Sigmoid colon (tissue), 7 donors: Measurements from ENCODE around the gene CENPK. TPM values are rescaled to one million over a fixed set of nuclear protein-coding genes. Genes with fewer than 3 reads are reported as not detected.

Experiments used
- DNase-seq: peaks from one replicate; pipeline ENCODE4 v3.0.0-alpha.2; 2019
- H3K27ac ChIP-seq, 4 donors: fragments of 200-600 bp; sonication (generic); one replicate each; pipeline ENCODE4 v1.5.1; 2016 to 2019; ENCODE audit warnings: mild to moderate bottlenecking in 1 of 4
- H3K27me3 ChIP-seq, 3 donors: fragments of 200-600 bp; sonication (generic); one replicate each; pipeline ENCODE4 v1.5.1; 2019; ENCODE audit warnings: mild to moderate bottlenecking in 1 of 3
- H3K36me3 ChIP-seq, 4 donors: fragments of 200-600 bp; sonication (generic); one replicate each; pipeline ENCODE4 v1.5.1; 2016 to 2019
- H3K4me1 ChIP-seq, 4 donors: fragments of 200-600 bp; sonication (generic); one replicate each; pipeline ENCODE4 v1.5.1; 2017 to 2019
- H3K4me3 ChIP-seq, 4 donors: fragments of 200-600 bp; sonication (generic); one replicate each; pipeline ENCODE4 v1.5.1; 2017 to 2019; ENCODE audit warnings: mild to moderate bottlenecking in 2 of 4, moderate library complexity in 1 of 4
- H3K9me3 ChIP-seq, 4 donors: fragments of 200-600 bp in 3 of 4; sonication (generic) in 3 of 4; one replicate each; pipeline versions ENCODE4 v1.5.1 to v1.6.1; 2013 to 2019
- CTCF ChIP-seq, 4 experiments: fragments of 450-650 bp in 3 of 4; fragments of 200-600 bp in 1 of 4; IDR thresholded peaks; one replicate each; pipeline ENCODE4 v1.5.1; 2016 to 2019; ENCODE audit warnings: antibody characterized with exemption in 4 of 4, mild to moderate bottlenecking in 3 of 4, moderate library complexity in 2 of 4
- EP300 ChIP-seq, 4 donors: sonication (generic); formaldehyde crosslinking; IDR thresholded peaks; one replicate each; pipeline ENCODE4 v1.6.1; 2017; ENCODE audit warnings: antibody characterized with exemption in 4 of 4
- POLR2A ChIP-seq, 2 donors: fragments of 450-650 bp; IDR thresholded peaks; one replicate each; pipeline ENCODE4 v1.6.1; 2016; ENCODE audit warnings: antibody characterized with exemption in 2 of 2, mild to moderate bottlenecking in 2 of 2, moderate library complexity in 2 of 2
- POLR2AphosphoS5 ChIP-seq, 4 donors: sonication (generic); formaldehyde crosslinking; IDR thresholded peaks; one replicate each; pipeline ENCODE4 v1.6.1; 2017; ENCODE audit warnings: antibody characterized with exemption in 4 of 4
- WGBS, 2 donors: extraction: QIAGEN DNeasy Blood & Tissue Kit; methylation state at CpG; one replicate each; pipeline ENCODE4 v1.1.7; 2013; 5-methylcytosine and 5-hydroxymethylcytosine counted together
- intact Hi-C: fragments of 100-400 bp; cut with DNase I; formaldehyde crosslinking; loops from one replicate; pipeline ENCODE4 v1.15.1; 2023
- polyA plus RNA-seq, 3 donors: library from polyadenylated mRNA; stranded (reverse); fragments of 200-250 nt; gene quantifications; one replicate each; pipeline ENCODE4 v1.2.3, GENCODE V29; 2013
- total RNA-seq, 4 donors: library from RNA; depleted of rRNA; stranded (reverse); fragments of >200 nt; gene quantifications; one replicate each; pipeline ENCODE4 v1.1.0, GENCODE V29; 2016
- donor health status: healthy with polysubstance abuse.
- donor health status: Bipolar disorder and iron deficiency.
- donor health status: healthy.

CENPK gene
- total and polyA plus RNA-seq, 7 donors: 1.4 to 14.5 (median 3.6) TPM; not detected in 2

GRCh38 chr5:65548281-65548680 lies 14.7 kb downstream of the CENPK start:
- 88 to 93% methylated on average over 7 of the region's 7 CpGs for WGBS, 2 donors
- Histone ChIP-seq H3K9me3 (no peaks in the 10 kb centered on the region), H3K4me1 (no peaks in the 10 kb centered on the region), H3K27me3 (no peaks in the 10 kb centered on the region), H3K36me3 (no peaks in the 10 kb centered on the region), H3K27ac (no peak overlapping the region), H3K4me3 (no peak overlapping the region)
- no peak for DNase-seq
- TF ChIP-seq POLR2A (IDR thresholded peaks at IDR 0.05) (no peak), CTCF (IDR thresholded peaks at IDR 0.05) (no peak), POLR2AphosphoS5 (IDR thresholded peaks at IDR 0.05) (no peak), EP300 (IDR thresholded peaks at IDR 0.05) (no peak)
- intact Hi-C loops: no loop called here

GRCh38 chr5:65546141-65546540 lies 16.8 kb downstream of the CENPK start:
- intact Hi-C loops: no loop called here
- Histone ChIP-seq H3K36me3 (no peaks in the 10 kb centered on the region), H3K27me3 (no peaks in the 10 kb centered on the region), H3K27ac (no peak overlapping the region), H3K4me1 (no peaks in the 10 kb centered on the region), H3K9me3 (no peaks in the 10 kb centered on the region), H3K4me3 (no peak overlapping the region)
- TF ChIP-seq POLR2AphosphoS5 (IDR thresholded peaks at IDR 0.05) (no peak), EP300 (IDR thresholded peaks at IDR 0.05) (no peak), POLR2A (IDR thresholded peaks at IDR 0.05) (no peak), CTCF (IDR thresholded peaks at IDR 0.05) (no peak)
- no peak for DNase-seq
- WGBS, 2 donors: 86 to 94% methylated on average over 5 of the region's 5 CpGs

GRCh38 chr5:65544473-65544872 lies 18.5 kb downstream of the CENPK start:
- no peak for DNase-seq
- no peak overlapping the region for H3K27ac ChIP-seq
- intact Hi-C loops: no loop called here
- H3K4me1 ChIP-seq: no peaks in the 10 kb centered on the region
- H3K4me3 ChIP-seq: no peak overlapping the region
- H3K27me3 ChIP-seq: no peaks in the 10 kb centered on the region
- H3K36me3 ChIP-seq: no peaks in the 10 kb centered on the region
- 95 to 96% methylated on average over 4 of the region's 4 CpGs for WGBS, 2 donors
- H3K9me3 ChIP-seq: no peaks in the 10 kb centered on the region
- TF ChIP-seq POLR2A (IDR thresholded peaks at IDR 0.05) (no peak), CTCF (IDR thresholded peaks at IDR 0.05) (no peak), EP300 (IDR thresholded peaks at IDR 0.05) (no peak), POLR2AphosphoS5 (IDR thresholded peaks at IDR 0.05) (no peak)

GRCh38 chr5:65539827-65540226 lies 23.1 kb downstream of the CENPK start:
- H3K4me3 ChIP-seq: no peak overlapping the region
- no peak overlapping the region for H3K27ac ChIP-seq
- intact Hi-C loops: no loop called here
- no peaks in the 10 kb centered on the region for H3K9me3 ChIP-seq
- no peaks in the 10 kb centered on the region for H3K36me3 ChIP-seq
- no peak for DNase-seq
- H3K27me3 ChIP-seq: no peaks in the 10 kb centered on the region
- no peaks in the 10 kb centered on the region for H3K4me1 ChIP-seq
- TF ChIP-seq POLR2A (IDR thresholded peaks at IDR 0.05) (no peak), POLR2AphosphoS5 (IDR thresholded peaks at IDR 0.05) (no peak), CTCF (IDR thresholded peaks at IDR 0.05) (no peak), EP300 (IDR thresholded peaks at IDR 0.05) (no peak)

- 52 to 79% methylated on average over 6 of the region's 6 CpGs for WGBS, 2 donors
Observed at GRCh38 chr5:65535529-65535987, 27.4 kb downstream of the CENPK start.

More at GRCh38 chr5:65535529-65535987, 27.4 kb downstream of the CENPK start:
- no peak for DNase-seq
- Histone ChIP-seq H3K9me3 (no peaks in the 10 kb centered on the region), H3K4me1 (no peaks in the 10 kb centered on the region), H3K27me3 (no peaks in the 10 kb centered on the region), H3K4me3 (no peak overlapping the region), H3K27ac (no peak overlapping the region), H3K36me3 (no peaks in the 10 kb centered on the region)
- intact Hi-C loops: no loop called here
- TF ChIP-seq EP300 (IDR thresholded peaks at IDR 0.05): no peak
- no peak for TF ChIP-seq POLR2A (IDR thresholded peaks at IDR 0.05)
- TF ChIP-seq CTCF (IDR thresholded peaks at IDR 0.05): no peak
- no peak for TF ChIP-seq POLR2AphosphoS5 (IDR thresholded peaks at IDR 0.05)
